ENCODE data around the gene TMEM25. TPM values are rescaled to one million over a fixed set of nuclear protein-coding genes. Genes with fewer than 3 reads are reported as not detected.
"Not testable (repeated sequence)": the region's sequence is repeated elsewhere in the genome, so short reads cannot be mapped to it uniquely, and the experiment has no call there.

TMEM25 gene
- total and polyA plus RNA-seq, 2 donors (not counting 1 experiment from before 2014, with no cell fraction given): 12.6 to 21.3 TPM

DNA sequence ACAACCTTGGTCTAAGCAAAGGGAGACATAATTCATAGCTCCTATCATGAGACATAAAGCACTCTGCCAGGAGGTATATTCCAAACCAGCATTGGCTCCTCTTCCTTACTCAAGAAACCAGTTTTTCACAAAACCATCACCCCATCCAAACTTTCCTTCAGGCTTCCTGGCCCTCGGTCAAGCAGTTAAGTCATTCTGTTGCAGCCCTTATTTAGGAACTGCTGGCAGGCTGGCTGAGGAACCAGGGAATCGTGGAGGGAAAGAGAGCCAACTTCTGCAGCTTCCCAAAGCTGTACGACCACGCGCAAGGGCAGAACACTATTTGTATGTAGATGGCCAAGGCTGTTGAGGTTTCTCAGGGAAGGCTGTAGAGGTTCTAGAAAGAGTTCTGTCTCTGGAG, 34.1 kb downstream of the TMEM25 start:
- H4K20me1 ChIP-seq (ENCODE audit: control insufficient read depth, extremely low read depth, insufficient read depth, low read length): no peaks in the 10 kb centered on the region
- H3K27me3 ChIP-seq (ENCODE audit: control insufficient read depth, insufficient read depth, low read length): no peaks in the 10 kb centered on the region
- H2AFZ ChIP-seq (ENCODE audit: low read length): no peak overlapping the region
- no peak overlapping the region for H3K9ac ChIP-seq (ENCODE audit: insufficient read depth, low read length)
- H3K36me3 ChIP-seq (ENCODE audit: control insufficient read depth, insufficient read depth, low read length): no peaks in the 10 kb centered on the region
- H3K4me3 ChIP-seq (replicated peaks in 1 of 4; ENCODE audit: control extremely low read depth in 1 of 4, insufficient read depth in 1 of 4, low read depth in 3 of 4, low read length in 4 of 4): peak overlapping the region in 3 of 4 experiments; percentile 25 to 94 (median 64)
- H3K4me1 ChIP-seq (ENCODE audit: control insufficient read depth, extremely low read depth, insufficient read depth, low read length): peaks cover 2% of the 10 kb centered on the region
- H3K9me3 ChIP-seq (ENCODE audit: control insufficient read depth, insufficient read depth, low read depth, low read length): no peaks in the 10 kb centered on the region
- peak; percentile 16 to 34 for DNase-seq (ENCODE audit: low read depth in 2 of 2)
- H3K79me2 ChIP-seq (ENCODE audit: control insufficient read depth, insufficient read depth, low read length): no peaks in the 10 kb centered on the region
- no peak for TF ChIP-seq EZH2 (IDR thresholded peaks at IDR 0.05; ENCODE audit: low read length, missing control alignments)
- H3K4me2 ChIP-seq (ENCODE audit: extremely low read depth, insufficient read depth, low read length): peak overlapping the region; percentile 60
- peak overlapping the region; percentile 4 for H3K27ac ChIP-seq (ENCODE audit: insufficient read depth, low read length)

DNA sequence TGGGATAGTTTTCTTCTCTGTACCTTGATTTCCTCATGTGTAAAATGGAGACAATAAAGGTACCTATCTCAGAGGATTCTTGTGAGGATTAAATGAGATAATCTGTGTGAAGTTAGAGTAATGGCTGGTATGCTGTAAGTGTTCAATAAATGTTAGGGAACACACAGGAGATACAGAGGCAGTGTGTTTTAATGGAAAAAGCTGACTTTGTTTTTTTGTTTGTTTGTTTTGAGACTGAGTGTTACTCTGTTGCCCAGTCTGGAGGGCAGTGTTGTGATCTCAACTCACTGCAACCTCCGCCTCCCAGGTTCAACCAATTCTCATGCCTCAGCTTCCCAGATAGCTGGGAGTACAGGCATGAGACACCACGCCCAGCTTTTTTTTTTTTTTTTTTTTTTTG, 38.7 kb downstream of the TMEM25 start:
- H3K79me2 ChIP-seq (ENCODE audit: control insufficient read depth, insufficient read depth, low read length): peaks cover 25% of the 10 kb centered on the region
- no peak overlapping the region for H2AFZ ChIP-seq (ENCODE audit: low read length)
- H4K20me1 ChIP-seq (ENCODE audit: control insufficient read depth, extremely low read depth, insufficient read depth, low read length): no peaks in the 10 kb centered on the region
- no peak overlapping the region for H3K9ac ChIP-seq (ENCODE audit: insufficient read depth, low read length)
- TF ChIP-seq, protein P1, sequence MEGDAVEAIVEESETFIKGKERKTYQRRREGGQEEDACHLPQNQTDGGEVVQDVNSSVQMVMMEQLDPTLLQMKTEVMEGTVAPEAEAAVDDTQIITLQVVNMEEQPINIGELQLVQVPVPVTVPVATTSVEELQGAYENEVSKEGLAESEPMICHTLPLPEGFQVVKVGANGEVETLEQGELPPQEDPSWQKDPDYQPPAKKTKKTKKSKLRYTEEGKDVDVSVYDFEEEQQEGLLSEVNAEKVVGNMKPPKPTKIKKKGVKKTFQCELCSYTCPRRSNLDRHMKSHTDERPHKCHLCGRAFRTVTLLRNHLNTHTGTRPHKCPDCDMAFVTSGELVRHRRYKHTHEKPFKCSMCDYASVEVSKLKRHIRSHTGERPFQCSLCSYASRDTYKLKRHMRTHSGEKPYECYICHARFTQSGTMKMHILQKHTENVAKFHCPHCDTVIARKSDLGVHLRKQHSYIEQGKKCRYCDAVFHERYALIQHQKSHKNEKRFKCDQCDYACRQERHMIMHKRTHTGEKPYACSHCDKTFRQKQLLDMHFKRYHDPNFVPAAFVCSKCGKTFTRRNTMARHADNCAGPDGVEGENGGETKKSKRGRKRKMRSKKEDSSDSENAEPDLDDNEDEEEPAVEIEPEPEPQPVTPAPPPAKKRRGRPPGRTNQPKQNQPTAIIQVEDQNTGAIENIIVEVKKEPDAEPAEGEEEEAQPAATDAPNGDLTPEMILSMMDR (conservative IDR thresholded peaks at IDR 0.05 in 1 of 2, IDR thresholded peaks at IDR 0.05 in 1 of 2; ENCODE audit: low read depth in 1 of 2, low read length in 2 of 2): no peak
- no peak for TF ChIP-seq EZH2 (IDR thresholded peaks at IDR 0.05; ENCODE audit: low read length, missing control alignments)
- no peak overlapping the region for H3K4me2 ChIP-seq (ENCODE audit: extremely low read depth, insufficient read depth, low read length)
- H3K4me3 ChIP-seq (replicated peaks in 1 of 4; ENCODE audit: control extremely low read depth in 1 of 4, insufficient read depth in 1 of 4, low read depth in 3 of 4, low read length in 4 of 4): no peak overlapping the region
- H3K9me3 ChIP-seq (ENCODE audit: control insufficient read depth, insufficient read depth, low read depth, low read length): no peaks in the 10 kb centered on the region
- H3K27ac ChIP-seq (ENCODE audit: insufficient read depth, low read length): no peak overlapping the region
- no peaks in the 10 kb centered on the region for H3K36me3 ChIP-seq (ENCODE audit: control insufficient read depth, insufficient read depth, low read length)
- no peaks in the 10 kb centered on the region for H3K27me3 ChIP-seq (ENCODE audit: control insufficient read depth, insufficient read depth, low read length)
- peaks cover 2% of the 10 kb centered on the region for H3K4me1 ChIP-seq (ENCODE audit: control insufficient read depth, extremely low read depth, insufficient read depth, low read length)
- DNase-seq (ENCODE audit: low read depth in 2 of 2): no peak

DNA sequence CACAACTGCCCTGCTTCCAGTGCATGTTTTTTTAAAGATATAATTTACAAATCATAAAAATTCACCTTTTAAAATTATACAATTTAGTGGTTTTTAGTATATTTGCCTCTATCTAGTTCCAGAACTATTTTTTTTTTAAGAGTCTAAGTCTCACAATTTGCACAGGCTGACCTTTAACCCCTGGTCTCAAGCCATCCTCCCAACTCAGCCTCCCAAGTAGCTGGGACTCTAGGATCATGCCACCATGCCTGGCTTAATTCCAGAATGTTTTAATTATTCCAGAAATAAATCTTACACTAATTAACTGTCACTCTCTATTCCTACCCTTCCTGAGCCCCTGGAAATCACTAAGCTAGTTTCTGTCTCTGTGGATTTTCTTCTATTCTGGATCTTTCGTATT, 39.8 kb downstream of the TMEM25 start:
- Histone ChIP-seq H3K36me3 (ENCODE audit: control insufficient read depth, insufficient read depth, low read length) (no peaks in the 10 kb centered on the region), H3K9ac (ENCODE audit: insufficient read depth, low read length) (no peak overlapping the region), H3K79me2 (ENCODE audit: control insufficient read depth, insufficient read depth, low read length) (peaks cover 36% of the 10 kb centered on the region), H3K27me3 (ENCODE audit: control insufficient read depth, insufficient read depth, low read length) (no peaks in the 10 kb centered on the region), H3K4me2 (ENCODE audit: extremely low read depth, insufficient read depth, low read length) (no peak overlapping the region), H3K27ac (ENCODE audit: insufficient read depth, low read length) (no peak overlapping the region), H3K4me1 (ENCODE audit: control insufficient read depth, extremely low read depth, insufficient read depth, low read length) (no peaks in the 10 kb centered on the region), H2AFZ (ENCODE audit: low read length) (no peak overlapping the region), H3K9me3 (ENCODE audit: control insufficient read depth, insufficient read depth, low read depth, low read length) (no peaks in the 10 kb centered on the region), H4K20me1 (ENCODE audit: control insufficient read depth, extremely low read depth, insufficient read depth, low read length) (no peaks in the 10 kb centered on the region), H3K4me3 (replicated peaks in 1 of 4; ENCODE audit: control extremely low read depth in 1 of 4, insufficient read depth in 1 of 4, low read depth in 3 of 4, low read length in 4 of 4) (no peak overlapping the region)
- DNase-seq (ENCODE audit: low read depth in 2 of 2): no peak
- TF ChIP-seq, protein P1 (conservative IDR thresholded peaks at IDR 0.05 in 1 of 2, IDR thresholded peaks at IDR 0.05 in 1 of 2; ENCODE audit: low read depth in 1 of 2, low read length in 2 of 2): no peak
- TF ChIP-seq EZH2 (IDR thresholded peaks at IDR 0.05; ENCODE audit: low read length, missing control alignments): no peak

DNA sequence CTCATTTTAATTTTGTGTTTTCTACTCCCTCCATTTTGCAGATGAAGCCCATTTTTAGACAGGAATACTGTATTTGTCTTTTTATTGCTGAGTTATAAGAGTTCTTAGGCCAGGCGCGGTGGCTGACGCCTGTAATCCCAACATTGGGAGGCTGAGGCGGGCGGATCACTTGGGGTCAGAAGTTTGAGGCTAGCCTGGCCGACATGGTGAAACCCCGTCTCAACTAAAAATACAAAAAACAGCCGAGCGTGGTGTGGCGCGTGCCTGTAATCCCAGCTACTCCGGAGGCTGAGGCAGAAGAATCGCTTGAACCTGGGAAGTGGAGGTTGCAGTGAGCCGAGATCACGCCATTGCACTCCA, 40.7 kb downstream of the TMEM25 start:
- H3K9me3 ChIP-seq (ENCODE audit: control insufficient read depth, insufficient read depth, low read depth, low read length); H3K4me1 ChIP-seq (ENCODE audit: control insufficient read depth, extremely low read depth, insufficient read depth, low read length); H3K9ac ChIP-seq (ENCODE audit: insufficient read depth, low read length); H3K36me3 ChIP-seq (ENCODE audit: control insufficient read depth, insufficient read depth, low read length); H3K27me3 ChIP-seq (ENCODE audit: control insufficient read depth, insufficient read depth, low read length); H2AFZ ChIP-seq (ENCODE audit: low read length); H4K20me1 ChIP-seq (ENCODE audit: control insufficient read depth, extremely low read depth, insufficient read depth, low read length): not testable (repeated sequence)
- H3K4me3 ChIP-seq (replicated peaks in 1 of 4; ENCODE audit: control extremely low read depth in 1 of 4, insufficient read depth in 1 of 4, low read depth in 3 of 4, low read length in 4 of 4): peak overlapping the region; percentile 68 to 99 (median 96)
- H3K27ac ChIP-seq (ENCODE audit: insufficient read depth, low read length): peak overlapping the region; percentile 100
- DNase-seq (ENCODE audit: low read depth in 2 of 2): peak; percentile 11 to 26
- peak overlapping the region; percentile 80 for H3K4me2 ChIP-seq (ENCODE audit: extremely low read depth, insufficient read depth, low read length)
- peaks cover 45% of the 10 kb centered on the region for H3K79me2 ChIP-seq (ENCODE audit: control insufficient read depth, insufficient read depth, low read length)
